Posterior vena cava (tissue), 2 donors: ENCODE measurements around the gene DIP2B. TPM values are rescaled to one million over a fixed set of nuclear protein-coding genes. Genes with fewer than 3 reads are reported as not detected.
"Not testable (repeated sequence)": the region's sequence is repeated elsewhere in the genome, so short reads cannot be mapped to it uniquely, and the experiment has no call there.

Source experiments
- DNase-seq: peaks from one replicate; pipeline ENCODE4 v3.0.0-alpha.2; 2020; ENCODE audit warnings: low spot score
- intact Hi-C, 2 donors: fragments of 100-400 bp; cut with DNase I; formaldehyde crosslinking; loops; one replicate each; pipeline versions ENCODE4 v1.14.1 to v1.14.2; 2022 to 2023
- total RNA-seq, 2 donors: library from RNA; stranded (reverse); fragmentation: NEBNext Ultra II Directional; extraction: Animal tissue kit (Norgen Biotek cat#: 25700); gene quantifications; one replicate each; pipeline ENCODE4 v1.2.1, GENCODE V29; 2021
- donor health status: DM: yes; HTN: yes; CAD: no.
- donor health status: DM: yes; HTN: yes; CAD: no.

Gene DIP2B
- total RNA-seq, 2 donors from 2014 or later: 13.7 to 14.0 TPM

DNA sequence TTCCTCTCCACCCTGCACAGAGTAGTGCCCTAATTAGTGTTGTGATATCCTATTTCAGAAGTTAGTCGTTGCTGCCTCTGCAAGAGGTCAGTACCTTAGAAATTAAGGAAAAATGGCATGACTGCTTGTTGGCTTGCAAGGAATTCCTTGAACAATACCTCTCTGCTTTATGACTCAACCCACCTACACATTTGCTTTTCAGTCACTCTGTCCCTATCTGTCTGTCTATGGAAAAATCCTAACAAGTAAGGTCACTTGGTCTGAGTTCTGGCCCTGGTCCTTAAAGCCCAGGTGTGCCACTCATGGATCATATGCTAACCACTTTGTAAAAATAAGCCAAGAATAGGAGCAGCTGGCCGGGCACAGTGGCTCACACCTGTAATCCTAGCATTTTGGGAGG, 142.7 kb downstream of the DIP2B start:
- intact Hi-C loops: no loop called here
- DNase-seq: no peak

- no peak for DNase-seq
- intact Hi-C loops: no loop called here
Observed at GRCh38 chr12:50650285-50650684, 145.5 kb downstream of the DIP2B start.

DNA sequence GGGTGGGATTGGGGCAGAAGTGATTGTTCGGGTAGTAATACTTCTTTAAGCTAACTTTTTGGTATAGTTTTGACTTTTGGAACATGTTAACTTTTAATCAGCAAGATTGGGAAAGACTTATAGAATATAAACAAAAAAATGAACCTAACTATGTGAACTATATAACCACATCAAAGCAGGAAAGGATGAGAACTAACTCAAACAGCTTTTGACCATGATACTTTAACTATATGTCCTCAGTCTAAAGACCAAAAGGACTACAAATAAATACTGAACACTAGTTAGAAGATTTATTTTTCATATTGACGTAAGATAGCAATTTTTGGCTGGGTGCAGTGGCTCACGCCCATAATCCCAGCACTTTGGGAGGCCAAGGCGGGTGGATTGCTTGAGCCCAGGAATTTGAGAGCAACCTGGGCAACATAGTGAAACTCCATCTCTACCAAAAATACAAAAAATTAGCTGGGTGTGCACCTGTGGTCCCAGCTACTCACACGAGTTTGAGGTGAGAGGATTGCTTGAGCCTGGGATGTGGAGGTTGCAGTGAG, 150.7 kb downstream of the DIP2B start:
- intact Hi-C loops: no loop called here
- DNase-seq: no peak

- no peak for DNase-seq
- intact Hi-C loops: no loop called here
Observed at GRCh38 chr12:50659260-50659659, 154.5 kb downstream of the DIP2B start.

DNA sequence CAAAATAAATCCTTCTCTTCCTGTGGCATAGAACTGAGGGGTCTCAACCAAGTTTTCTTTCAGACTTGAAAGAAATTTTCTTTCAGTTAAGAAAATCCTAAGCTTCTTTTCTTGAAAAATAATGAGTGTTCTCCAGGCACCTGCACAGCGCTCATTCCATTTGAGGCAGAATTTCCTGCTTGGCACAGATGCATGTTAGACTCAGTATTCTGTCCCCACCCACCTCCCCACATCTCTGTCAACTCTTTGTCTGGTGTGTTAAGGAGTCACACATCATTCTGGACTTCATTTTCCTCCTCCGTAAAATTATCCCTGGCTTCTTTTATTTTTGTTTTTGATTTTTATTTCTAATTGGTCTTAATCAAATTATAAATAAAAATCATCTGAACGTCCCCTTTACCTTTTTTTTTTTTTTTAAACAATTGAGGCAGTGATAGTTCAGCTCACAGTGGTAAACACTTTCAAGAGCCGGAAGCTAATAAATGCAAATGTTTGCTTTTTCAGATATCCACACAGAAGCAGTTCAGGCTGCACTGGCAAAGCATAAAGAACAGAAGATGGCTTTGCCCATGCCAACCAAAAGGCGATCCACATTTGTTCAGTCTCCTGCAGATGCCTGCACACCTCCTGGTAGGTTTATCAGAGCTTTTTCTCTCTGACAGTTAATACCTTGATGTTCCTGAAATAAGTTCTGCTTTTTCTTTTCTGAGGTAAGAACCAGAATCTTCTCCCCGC, 155.1 kb downstream of the DIP2B start:
- intact Hi-C loops: no loop called here

GRCh38 chr12:50660425-50660822, 155.6 kb downstream of the DIP2B start:
- intact Hi-C loops: no loop called here
- no peak for DNase-seq

More for the DNA sequence above, 155.1 kb downstream of the DIP2B start:
- no peak for DNase-seq

DNA sequence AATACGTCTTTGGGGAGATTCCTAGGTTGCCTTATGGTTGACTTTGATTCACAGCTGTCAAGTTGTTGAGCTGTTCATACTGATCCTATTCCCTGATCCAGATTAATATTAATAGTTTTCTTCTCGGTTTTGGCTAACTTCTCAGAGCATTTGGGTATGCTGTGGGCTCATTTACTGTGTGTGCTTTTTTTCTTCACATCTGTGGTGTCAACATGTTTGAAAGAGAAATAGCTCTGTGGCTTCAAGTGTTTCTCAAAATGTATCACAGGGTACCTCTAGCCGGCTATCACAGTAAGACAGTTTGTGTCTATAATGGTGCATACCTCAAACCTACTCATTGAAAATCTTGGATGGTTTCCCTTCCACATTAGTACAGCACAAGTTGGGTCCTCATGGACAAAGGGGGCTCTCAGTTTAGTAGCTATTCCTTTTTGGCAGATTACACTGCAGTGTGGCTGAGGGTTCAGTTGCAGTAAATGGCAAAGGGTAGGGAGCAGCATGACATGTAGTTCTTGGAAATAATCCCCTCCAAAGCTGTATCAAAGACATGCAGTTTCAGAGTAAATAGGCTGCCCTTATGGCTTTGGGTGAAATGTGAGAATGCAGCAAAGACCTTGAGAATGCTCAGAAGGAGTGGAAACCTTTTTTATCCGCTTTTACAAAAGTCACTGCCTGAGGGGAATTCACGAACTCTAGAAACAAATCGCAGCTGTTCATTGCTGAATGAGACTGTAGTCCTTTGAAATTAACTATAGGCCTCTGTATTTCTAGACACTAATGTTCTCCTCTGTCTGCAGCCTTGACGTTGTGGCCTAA, 156.7 kb downstream of the DIP2B start:
- intact Hi-C loops: no loop called here
- no peak for DNase-seq

DNA sequence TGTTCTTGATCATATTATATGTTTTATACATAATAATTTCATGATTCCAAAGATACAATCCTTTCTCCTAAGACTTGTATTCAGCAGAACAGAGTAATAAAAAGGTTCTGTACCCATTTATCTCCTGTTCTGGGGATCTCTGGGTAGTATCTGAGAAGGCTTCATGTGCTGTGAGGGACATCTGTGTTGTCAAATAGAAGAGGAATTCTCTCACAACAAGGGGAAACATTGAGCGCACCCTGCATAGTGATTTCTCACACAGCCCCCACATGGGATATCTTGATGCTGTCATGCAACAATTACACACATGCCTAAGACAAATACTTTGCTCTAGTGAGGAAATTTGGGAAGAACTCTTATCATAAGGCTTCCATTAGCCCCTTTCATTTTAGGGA, 157.3 kb downstream of the DIP2B start:
- intact Hi-C loops: no loop called here
- no peak for DNase-seq

GRCh38 chr12:50665170-50665569, 160.4 kb downstream of the DIP2B start:
- no peak for DNase-seq
- intact Hi-C loops: no loop called here

GRCh38 chr12:50665609-50666008, 160.8 kb downstream of the DIP2B start:
- no peak for DNase-seq
- intact Hi-C loops: no loop called here

DNA sequence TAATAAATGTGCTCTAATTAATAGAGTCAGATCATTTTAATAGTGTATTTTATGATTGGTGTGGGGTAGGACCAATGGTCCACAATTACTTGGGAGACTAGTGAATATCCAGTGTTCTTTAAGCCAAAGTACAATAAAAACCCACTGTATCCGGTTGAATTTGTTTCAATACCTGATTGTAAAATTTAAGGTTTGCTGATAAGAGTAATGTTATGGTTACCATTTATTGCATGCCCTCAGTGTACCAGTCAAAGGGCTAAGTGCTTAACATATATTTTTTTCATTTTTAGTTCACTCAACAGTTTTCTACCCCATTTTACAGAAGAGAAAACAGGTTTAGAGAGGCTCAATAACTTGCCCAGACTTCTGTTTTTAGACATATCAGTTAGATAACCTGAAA, 161.2 kb downstream of the DIP2B start:
- intact Hi-C loops: no loop called here
- DNase-seq: no peak

GRCh38 chr12:50672158-50672557, 167.4 kb downstream of the DIP2B start:
- DNase-seq: no peak
- intact Hi-C loops: no loop called here

DNA sequence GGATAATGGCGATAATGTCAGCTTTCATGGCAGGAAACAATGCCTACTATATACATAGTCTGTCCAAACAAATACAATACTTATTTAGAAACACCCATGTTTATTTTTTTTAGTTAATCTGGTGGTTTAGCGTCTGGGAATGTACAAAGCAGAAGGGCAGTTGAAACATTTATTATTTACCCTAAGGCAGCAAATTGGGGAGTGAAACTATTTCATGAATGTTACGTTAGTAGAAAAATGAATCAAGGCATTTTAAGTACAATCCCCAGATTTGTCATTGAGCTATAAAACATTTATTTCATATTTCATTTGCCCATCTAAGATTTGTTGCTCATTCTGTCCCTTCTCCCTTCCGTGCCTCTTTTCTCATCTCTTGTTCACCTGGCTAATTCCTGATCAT, 172.0 kb downstream of the DIP2B start:
- DNase-seq: no peak
- intact Hi-C loops: no loop called here

GRCh38 chr12:50677858-50678257, 173.1 kb downstream of the DIP2B start:
- intact Hi-C loops: no loop called here
- no peak for DNase-seq

- DNase-seq: no peak
- intact Hi-C loops: no loop called here
Observed at GRCh38 chr12:50678650-50679365, 174.0 kb downstream of the DIP2B start.

DNA sequence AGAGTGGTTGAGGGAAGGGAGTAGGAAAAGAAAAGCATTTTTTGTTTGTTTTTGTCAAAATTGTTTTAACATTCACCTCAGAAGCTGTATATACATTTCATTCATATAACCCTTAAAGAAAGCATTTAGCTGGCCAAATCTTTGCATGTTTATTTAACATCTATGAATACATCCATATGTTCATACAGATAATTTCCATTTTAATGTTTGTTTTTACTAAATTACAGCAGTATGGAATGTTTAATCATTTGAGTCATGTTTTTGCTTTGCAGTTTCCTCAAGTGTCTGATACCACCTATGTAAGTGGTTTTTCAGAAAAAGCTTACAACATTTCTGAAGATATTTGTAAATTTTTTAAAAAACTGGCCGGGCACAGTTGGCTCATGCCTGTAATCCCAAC, 174.8 kb downstream of the DIP2B start:
- intact Hi-C loops: no loop called here
- DNase-seq: no peak

GRCh38 chr12:50681064-50681463, 176.3 kb downstream of the DIP2B start:
- intact Hi-C loops, DNase-seq: not testable (repeated sequence)

DNA sequence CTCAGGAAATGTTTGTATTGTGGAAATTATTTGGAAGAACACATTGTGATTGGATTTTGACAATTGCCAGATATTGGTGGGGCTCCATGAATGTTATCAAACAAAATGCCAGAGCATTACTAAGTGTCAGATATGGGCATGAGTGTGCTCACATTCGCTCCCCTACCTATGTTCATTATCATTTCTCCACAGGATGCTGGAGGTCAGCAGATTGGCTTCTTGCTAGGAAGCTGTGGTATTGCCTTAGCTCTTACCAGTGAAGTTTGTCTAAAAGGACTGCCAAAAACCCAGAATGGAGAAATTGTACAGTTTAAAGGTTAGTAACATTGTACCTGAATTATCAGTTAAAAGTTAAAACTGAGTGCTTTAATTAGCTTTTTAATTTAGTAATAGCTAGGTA, 180.9 kb downstream of the DIP2B start:
- DNase-seq: no peak
- intact Hi-C loops: no loop called here

DNA sequence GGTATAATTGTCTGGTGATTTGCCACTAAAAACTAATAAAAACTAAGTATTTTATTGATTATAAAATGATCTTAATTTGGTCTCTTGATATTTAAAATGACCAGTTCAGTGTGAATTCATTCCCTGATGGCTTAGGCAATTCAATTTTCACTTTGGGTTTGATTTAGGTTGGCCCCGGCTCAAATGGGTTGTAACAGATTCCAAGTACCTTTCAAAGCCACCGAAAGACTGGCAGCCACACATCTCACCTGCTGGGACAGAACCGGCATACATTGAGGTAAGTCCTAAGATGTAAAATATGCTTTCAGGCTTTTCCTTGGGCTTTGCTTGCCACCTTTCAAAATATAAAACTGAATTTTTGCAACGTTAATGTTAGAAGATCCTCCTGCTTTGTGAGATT, 181.6 kb downstream of the DIP2B start:
- intact Hi-C loops: no loop called here
- DNase-seq: no peak

DNA sequence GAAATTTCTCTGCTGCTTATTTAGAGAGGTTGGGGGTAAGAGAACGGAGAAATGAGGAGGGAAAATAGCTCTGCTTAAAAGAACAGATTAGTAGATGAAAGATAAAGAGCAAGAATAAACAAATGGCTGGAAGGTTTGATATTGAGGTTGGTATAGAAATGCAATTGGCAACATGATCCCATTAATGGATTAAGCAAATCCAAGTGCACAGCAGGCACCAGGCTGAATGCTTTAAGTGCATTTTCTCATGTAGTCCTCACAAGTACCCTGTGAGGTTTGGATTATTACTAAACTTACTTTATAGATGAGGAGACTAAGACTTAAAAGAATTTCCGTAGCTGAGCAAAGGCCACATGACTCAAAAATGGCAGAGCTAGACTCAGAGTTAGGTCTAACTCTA, 182.2 kb downstream of the DIP2B start:
- no peak for DNase-seq
- intact Hi-C loops: no loop called here
